ENCODE data around the gene RSBN1L. TPM values are rescaled to one million over a fixed set of nuclear protein-coding genes. Genes with fewer than 3 reads are reported as not detected.
A peak's percentile ranks its signal among the peaks of the same experiment; 100 is the strongest.

The RSBN1L gene
- total RNA-seq, 1 experiment from 2014 or later, result 10.9 TPM

- H3K9me3 Mint-ChIP-seq (ENCODE audit: unreplicated experiment), result no peaks in the 10 kb centered on the region
- no peak overlapping the region for H3K27ac Mint-ChIP-seq (ENCODE audit: low read depth, unreplicated experiment)
- H3K36me3 Mint-ChIP-seq (ENCODE audit: insufficient read depth, unreplicated experiment), result peaks cover 66% of the 10 kb centered on the region
- no peak overlapping the region for H3K4me3 Mint-ChIP-seq (ENCODE audit: unreplicated experiment)
- DNase-seq (ENCODE audit: unreplicated experiment), result no peak
- no peak for TF ChIP-seq CTCF (IDR thresholded peaks at IDR 0.05; ENCODE audit: unreplicated experiment)
- H3K27me3 Mint-ChIP-seq (ENCODE audit: insufficient read depth, unreplicated experiment), result no peaks in the 10 kb centered on the region
- CTCF ChIA-PET, result interaction anchor here (0.6 to 13.6 kb wide), 4 partner anchors 10 to 272 kb away, joined by 3 to 196 read pairs (median 18); no protein-coding TSS in a partner anchor
- peaks cover 6% of the 10 kb centered on the region for H3K4me1 Mint-ChIP-seq (ENCODE audit: insufficient read depth, unreplicated experiment)
- POLR2A ChIA-PET, result interaction anchor here (0.7 to 1.4 kb wide), 5 partner anchors 10 to 124 kb away, joined by 3 to 9 read pairs (median 4); partner anchors contain the start of gene RSBN1L
- BruUV-seq (replicated peaks), result no TSS peak
- intact Hi-C loops (cut with micrococcal nuclease), result no loop called here
These were observed 34.4 kb upstream of the RSBN1L start for GRCh38 chr7:77661816-77662215.

GRCh38 chr7:77662869-77663268, 33.4 kb upstream of the RSBN1L start:
- Mint-ChIP-seq H3K36me3 (ENCODE audit: insufficient read depth, unreplicated experiment) (peaks cover 65% of the 10 kb centered on the region), H3K27ac (ENCODE audit: low read depth, unreplicated experiment) (no peak overlapping the region), H3K4me3 (ENCODE audit: unreplicated experiment) (no peak overlapping the region), H3K9me3 (ENCODE audit: unreplicated experiment) (no peaks in the 10 kb centered on the region), H3K4me1 (ENCODE audit: insufficient read depth, unreplicated experiment) (peaks cover 6% of the 10 kb centered on the region), H3K27me3 (ENCODE audit: insufficient read depth, unreplicated experiment) (no peaks in the 10 kb centered on the region)
- intact Hi-C loops (cut with micrococcal nuclease), result no loop called here
- TF ChIP-seq CTCF (IDR thresholded peaks at IDR 0.05; ENCODE audit: unreplicated experiment), result no peak
- POLR2A ChIA-PET, result no interaction called here
- BruUV-seq (replicated peaks), result no TSS peak
- no peak for DNase-seq (ENCODE audit: unreplicated experiment)
- CTCF ChIA-PET, result no interaction called here

GRCh38 chr7:77664715-77665114, 31.5 kb upstream of the RSBN1L start:
- Mint-ChIP-seq H3K27me3 (ENCODE audit: insufficient read depth, unreplicated experiment) (no peaks in the 10 kb centered on the region), H3K4me1 (ENCODE audit: insufficient read depth, unreplicated experiment) (peaks cover 6% of the 10 kb centered on the region), H3K27ac (ENCODE audit: low read depth, unreplicated experiment) (peak overlapping the region; percentile 46), H3K4me3 (ENCODE audit: unreplicated experiment) (no peak overlapping the region), H3K9me3 (ENCODE audit: unreplicated experiment) (no peaks in the 10 kb centered on the region), H3K36me3 (ENCODE audit: insufficient read depth, unreplicated experiment) (peaks cover 60% of the 10 kb centered on the region)
- BruUV-seq (replicated peaks), result no TSS peak
- ChIA-PET POLR2A (interaction anchor here (0.7 to 1.4 kb wide), 7 partner anchors 9 to 109 kb away, joined by 3 to 8 read pairs (median 3); partner anchors contain the start of gene RSBN1L), CTCF (interaction anchor here (0.7 to 2.1 kb wide), 7 partner anchors 12 to 330 kb away, joined by 3 to 25 read pairs (median 4); partner anchors contain the start of gene RSBN1L)
- TF ChIP-seq CTCF (IDR thresholded peaks at IDR 0.05; ENCODE audit: unreplicated experiment), result no peak
- intact Hi-C loops (cut with micrococcal nuclease), result no loop called here
- DNase-seq (ENCODE audit: unreplicated experiment), result no peak

GRCh38 chr7:77665161-77665560, 31.1 kb upstream of the RSBN1L start:
- no TSS peak for BruUV-seq (replicated peaks)
- Mint-ChIP-seq H3K9me3 (ENCODE audit: unreplicated experiment) (no peaks in the 10 kb centered on the region), H3K27ac (ENCODE audit: low read depth, unreplicated experiment) (peak overlapping the region; percentile 46), H3K27me3 (ENCODE audit: insufficient read depth, unreplicated experiment) (no peaks in the 10 kb centered on the region), H3K4me1 (ENCODE audit: insufficient read depth, unreplicated experiment) (peaks cover 6% of the 10 kb centered on the region), H3K36me3 (ENCODE audit: insufficient read depth, unreplicated experiment) (peaks cover 56% of the 10 kb centered on the region), H3K4me3 (ENCODE audit: unreplicated experiment) (no peak overlapping the region)
- intact Hi-C loops (cut with micrococcal nuclease), result no loop called here
- ChIA-PET POLR2A (interaction anchor here (0.6 to 1.4 kb wide), 8 partner anchors 9 to 250 kb away, joined by 3 to 8 read pairs (median 3); partner anchors contain the start of gene RSBN1L), CTCF (interaction anchor here (0.7 to 2.1 kb wide), 6 partner anchors 13 to 330 kb away, joined by 3 to 25 read pairs (median 4); partner anchors contain the start of gene RSBN1L)
- no peak for TF ChIP-seq CTCF (IDR thresholded peaks at IDR 0.05; ENCODE audit: unreplicated experiment)
- DNase-seq (ENCODE audit: unreplicated experiment), result no peak
